GM12878 (cell line): ENCODE measurements around the gene WWOX. TPM values are rescaled to one million over a fixed set of nuclear protein-coding genes. Genes with fewer than 3 reads are reported as not detected.
A peak's percentile ranks its signal among the peaks of the same experiment; 100 is the strongest.

ENCODE experiments used
- ATAC-seq: fragments of 200-7000 bp; cut with Tn5 transposase; 3 replicates; pipeline ENCODE4 v1.9.1; 2020; ENCODE audit warnings: mild to moderate bottlenecking, moderate library complexity
- BruUV-seq: library from RNA; stranded (reverse); fragments of 400-500 nt; replicated peaks from 2 replicates; lab custom pipeline; 2021; lab: Mats Ljungman, UMichigan
- CTCF ChIA-PET: fragments of 300-600 bp; sonication (Branson Sonifier 250); formaldehyde crosslinking; extraction: SDS; loops from one replicate; lab custom pipeline; 2021; ENCODE audit warnings: inconsistent platforms; lab: Yijun Ruan, JAX
- POLR2A ChIA-PET: fragments of 350-600 bp; formaldehyde crosslinking; extraction: SDS; loops from one replicate; lab custom pipeline; 2021; ENCODE audit warnings: inconsistent platforms; lab: Charles Lee
- RAD21 ChIA-PET: fragments of 300-600 bp; sonication (Branson Sonifier 250); formaldehyde crosslinking; loops from one replicate; lab custom pipeline; 2023; ENCODE audit warnings: antibody characterized with exemption; ENCODE audit not compliant: unreplicated experiment; lab: Charles Lee
- SMC1A ChIA-PET: fragments of 300-600 bp; sonication (Branson Sonifier 250); formaldehyde crosslinking; loops from one replicate; lab custom pipeline; 2023; ENCODE audit not compliant: unreplicated experiment, uncharacterized antibody; lab: Charles Lee
- DNase-seq: peaks from one replicate; pipeline ENCODE4 v3.0.0-alpha.2; 2011; ENCODE audit warnings: low read depth, low spot score
- FAIRE-seq: peaks from 3 replicates; lab custom pipeline; 2011; peaks lifted over from hg19 to GRCh38; lab: Jason Lieb, UNC
- H2AFZ ChIP-seq: 2 replicates; pipeline ENCODE4 v1.6.0; 2011; ENCODE audit warnings: low read depth, low read length, control low read depth; ENCODE audit not compliant: control insufficient read depth
- H3K27ac ChIP-seq: 2 replicates; pipeline ENCODE4 v1.5.1; 2011; ENCODE audit warnings: control low read depth; ENCODE audit not compliant: control insufficient read depth, insufficient read depth
- H3K27me3 ChIP-seq, 2 experiments: replicated peaks in 1 of 2; 2 replicates each; pipeline versions ENCODE4 v1.6.0 to v1.6.1; 2011; ENCODE audit warnings: low read length in 1 of 2; ENCODE audit not compliant: control insufficient read depth in 2 of 2, insufficient read depth in 2 of 2
- H3K36me3 ChIP-seq, 2 experiments: 2 replicates each; pipeline ENCODE4 v1.5.1; 2011; ENCODE audit warnings: low read length in 1 of 2; ENCODE audit not compliant: control insufficient read depth in 2 of 2, insufficient read depth in 2 of 2
- H3K4me1 ChIP-seq: 2 replicates; pipeline ENCODE4 v1.6.1; 2011; ENCODE audit warnings: mild to moderate bottlenecking, low read length, moderate library complexity, mixed read lengths; ENCODE audit not compliant: control insufficient read depth, insufficient read depth
- H3K4me2 ChIP-seq: 2 replicates; pipeline ENCODE4 v1.6.0; 2011; ENCODE audit warnings: control low read depth; ENCODE audit not compliant: control insufficient read depth, insufficient read depth
- H3K4me3 ChIP-seq: fragments of 200-600 bp; sonication (generic); 2 replicates; pipeline ENCODE4 v1.5.1; 2016
- H3K79me2 ChIP-seq: 2 replicates; pipeline ENCODE4 v1.6.0; 2011; ENCODE audit warnings: low read length; ENCODE audit not compliant: control insufficient read depth, insufficient read depth
- H3K9ac ChIP-seq: 2 replicates; pipeline ENCODE4 v1.8.0; 2011; ENCODE audit warnings: low read length, control low read depth, mixed read lengths; ENCODE audit not compliant: control insufficient read depth, insufficient read depth
- H3K9me3 ChIP-seq: replicated peaks from 3 replicates; pipeline ENCODE4 v1.5.1; 2011; ENCODE audit warnings: mild to moderate bottlenecking, low read length; ENCODE audit not compliant: control insufficient read depth, insufficient read depth
- H4K20me1 ChIP-seq: 2 replicates; pipeline ENCODE4 v1.6.0; 2011; ENCODE audit not compliant: control insufficient read depth, insufficient read depth
- CHD2 ChIP-seq: IDR thresholded peaks from 2 replicates; pipeline ENCODE4 v1.6.1; 2011; ENCODE audit warnings: low read depth, low read length, improper control_type of control experiment, borderline replicate concordance
- MEF2A ChIP-seq: IDR thresholded peaks from 2 replicates; pipeline ENCODE4 v1.6.1; 2011; ENCODE audit warnings: low read depth, mild to moderate bottlenecking, low read length, moderate library complexity; ENCODE audit not compliant: insufficient read depth
- RUNX3 ChIP-seq: IDR thresholded peaks from 2 replicates; pipeline ENCODE4 v1.6.1; 2012; ENCODE audit warnings: low read length, inconsistent platforms
- WGBS: methylation state at CpG from one replicate; pipeline ENCODE4 v1.1.6; 2016; ENCODE audit warnings: low lambda C conversion rate; ENCODE audit not compliant: insufficient replicate concordance, insufficient coverage; ENCODE audit errors: missing lambda C conversion rate; 5-methylcytosine and 5-hydroxymethylcytosine counted together
- in situ Hi-C: fragments of 300-500 bp; cut with MboI; formaldehyde crosslinking; loops from 9 replicates; pipeline ENCODE4 v1.14.3; 2018; ENCODE audit warnings: mixed read lengths
- intact Hi-C: fragments of 100-400 bp; cut with micrococcal nuclease; formaldehyde crosslinking; loops from one replicate; pipeline ENCODE4 v1.14.2; 2022; ENCODE audit not compliant: unreplicated experiment
- polyA plus RNA-seq, 11 experiments: library from polyadenylated mRNA; depleted of rRNA in 4 of 11; unstranded in 6 of 11; stranded (reverse) in 5 of 11; fragments of >200 nt; fragmentation: Nextera tagmentation in 4 of 11; fragmentation: Illumina TruSeq in 1 of 11; extraction: Ambion mirVana in 4 of 11; extraction: Trizol in 1 of 11; gene quantifications; 1 replicate in 1 of 11; 2 replicates in 10 of 11; pipeline versions ENCODE4 v1.2.1 to v1.2.3, GENCODE V29; 2011 to 2016; ENCODE audit warnings: inconsistent platforms in 2 of 11, missing spikeins in 2 of 11, low read depth in 1 of 11
- total RNA-seq, 4 experiments: library from RNA; depleted of rRNA in 3 of 4; stranded (reverse); fragments of >200 nt in 3 of 4; fragmentation: Illumina TruSeq in 1 of 4; extraction: Trizol in 1 of 4; gene quantifications; 2 replicates each; pipeline versions ENCODE4 v1.2.1 to v1.2.3, GENCODE V29; 2013 to 2021

The WWOX gene
- total and polyA plus RNA-seq, 10 of the 15 experiments (the other 5 are each of a cell fraction or from before 2014, with no cell fraction given), result 2.8 to 24.4 (median 17.8) TPM

GRCh38 chr16:79079656-79080420, 980.4 kb downstream of the WWOX start:
- CTCF ChIA-PET, result no interaction called here
- POLR2A ChIA-PET, result no interaction called here
- intact Hi-C loops, result no loop called here

GRCh38 chr16:79081297-79082066, 982.0 kb downstream of the WWOX start:
- no peak overlapping the region for H3K9ac ChIP-seq
- no peak for DNase-seq
- H3K4me3 ChIP-seq, result no peak overlapping the region
- no peaks in the 10 kb centered on the region for H3K36me3 ChIP-seq
- no peak overlapping the region for H3K4me2 ChIP-seq
- ChIA-PET CTCF (no interaction called here), SMC1A (no interaction called here), RAD21 (no interaction called here), POLR2A (no interaction called here)
- H3K27ac ChIP-seq, result no peak overlapping the region
- no peaks in the 10 kb centered on the region for H3K9me3 ChIP-seq
- 8% methylated on average over 12 of the region's 12 CpGs for WGBS
- TF ChIP-seq CHD2 (no peak), RUNX3 (peak; percentile 70)
- no peaks in the 10 kb centered on the region for H3K27me3 ChIP-seq
- ATAC-seq, result no peak
- peaks cover 3% of the 10 kb centered on the region; the same call in 1 of the 2 replicates for H3K4me1 ChIP-seq
- no peak overlapping the region for H2AFZ ChIP-seq
- FAIRE-seq, result no peak
- BruUV-seq, result no TSS peak
- no peaks in the 10 kb centered on the region for H4K20me1 ChIP-seq
- no peaks in the 10 kb centered on the region for H3K79me2 ChIP-seq
- in situ Hi-C loops (no loop called here), intact Hi-C loops (no loop called here)

More at GRCh38 chr16:79079656-79080420, 980.4 kb downstream of the WWOX start:
- H2AFZ ChIP-seq, result no peak overlapping the region
- H3K27me3 ChIP-seq, result no peaks in the 10 kb centered on the region
- no peaks in the 10 kb centered on the region for H3K36me3 ChIP-seq
- SMC1A ChIA-PET, result no interaction called here
- no peak overlapping the region for H3K9ac ChIP-seq
- TF ChIP-seq MEF2A, result no peak
- RAD21 ChIA-PET, result no interaction called here
- DNase-seq, result no peak
- no peaks in the 10 kb centered on the region for H3K79me2 ChIP-seq
- no peak overlapping the region for H3K4me3 ChIP-seq
- no peak overlapping the region for H3K27ac ChIP-seq
- 55% methylated on average over 10 of the region's 10 CpGs for WGBS
- in situ Hi-C loops, result no loop called here
- H3K4me1 ChIP-seq, result peaks cover 3% of the 10 kb centered on the region; the same call in 1 of the 2 replicates
- no peak overlapping the region for H3K4me2 ChIP-seq
- FAIRE-seq, result no peak
- no TSS peak for BruUV-seq
- no peaks in the 10 kb centered on the region for H4K20me1 ChIP-seq
- no peak for ATAC-seq
- H3K9me3 ChIP-seq, result no peaks in the 10 kb centered on the region
